Stimulated activated CD4-positive, alpha-beta T cell treated with anti-CD3 and anti-CD28 coated beads, Interleukin-1b, Interleukin-23, amount 100 ng/mL, for 24 hours (primary cell): ENCODE results near the gene RTN3.
"Not testable (repeated sequence)": the region's sequence is repeated elsewhere in the genome, so short reads cannot be mapped to it uniquely, and the experiment has no call there.

Experiments
- DNase-seq, 4 experiments: peaks; one replicate each; pipeline ENCODE4 v3.0.0-alpha.2; 2020; ENCODE audit warnings: low read depth in 4 of 4, low spot score in 1 of 4

RTN3 gene

DNA sequence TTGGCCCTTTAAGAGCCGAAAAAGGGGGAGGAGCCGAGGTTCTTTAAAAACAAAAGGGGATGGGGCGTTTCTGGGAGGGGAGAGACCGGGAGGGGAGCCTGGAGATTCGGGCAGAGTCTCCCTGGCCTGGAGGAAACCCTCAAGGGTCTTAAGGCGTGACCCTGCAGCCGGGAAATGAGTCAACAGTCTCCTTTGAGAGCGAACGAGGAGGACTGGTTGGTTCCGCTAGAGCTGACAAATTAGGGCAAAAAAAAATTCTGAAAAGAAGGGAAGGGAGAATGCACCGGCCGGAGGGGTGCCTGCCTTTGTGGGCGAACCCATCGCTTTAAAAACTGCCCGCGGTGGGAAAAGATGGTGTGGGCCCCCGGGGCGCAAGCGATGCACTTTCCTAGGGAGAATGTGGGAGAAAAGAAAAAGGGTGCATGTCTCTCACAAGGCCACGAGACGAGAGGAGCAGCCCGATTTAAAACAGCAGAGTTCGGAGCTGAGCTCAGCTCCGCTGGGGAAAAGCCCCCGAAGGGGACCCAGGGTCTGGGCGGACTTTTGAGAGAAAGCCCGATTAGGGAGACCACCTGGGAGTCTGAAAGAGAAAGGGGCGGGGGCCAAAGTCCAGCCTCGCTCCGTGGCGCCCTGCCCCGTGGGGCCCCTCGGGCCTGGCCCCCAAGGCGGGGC is 86.4 kb downstream of the RTN3 start:
- DNase-seq: no peak

DNA sequence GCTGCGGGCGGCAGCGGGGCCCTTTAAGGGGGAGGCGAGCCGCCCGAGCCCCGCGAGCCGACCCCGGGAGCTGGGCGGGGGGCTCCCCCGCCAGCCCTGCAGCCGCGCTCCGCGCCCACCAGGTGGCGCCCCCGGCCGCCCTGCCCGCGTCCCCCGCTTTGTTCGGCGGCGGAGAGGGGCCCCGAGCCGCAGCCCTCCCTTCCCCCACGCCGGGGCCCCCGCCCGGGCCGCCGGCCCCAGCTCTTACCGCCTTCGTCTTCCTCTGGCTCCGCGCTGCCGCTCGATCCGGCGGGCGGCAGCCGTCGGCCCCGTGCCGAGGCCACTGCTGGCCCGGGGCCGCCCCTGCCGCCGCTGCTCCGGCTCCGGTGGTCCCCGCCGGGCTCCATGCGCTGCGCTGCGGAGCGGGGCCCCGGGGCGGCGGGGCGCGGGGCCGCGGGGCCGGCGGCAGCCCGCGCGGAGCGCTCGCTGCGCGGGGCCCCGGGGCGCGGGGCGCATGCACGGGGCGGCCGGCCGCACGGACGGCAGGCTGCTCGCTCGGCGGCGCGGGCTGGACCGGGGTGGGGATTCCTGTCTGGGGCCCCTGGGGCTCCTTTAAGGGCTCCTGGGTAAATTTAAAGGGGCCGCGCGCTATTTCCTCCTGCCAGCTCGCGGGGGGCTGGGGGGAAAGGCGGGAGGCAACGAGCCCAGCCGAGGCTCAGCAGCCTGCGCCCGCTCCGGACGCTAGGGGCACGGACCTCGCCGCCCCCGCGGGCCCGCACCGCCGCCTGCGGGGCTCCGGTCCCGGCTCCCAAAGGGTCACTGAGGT is 87.1 kb downstream of the RTN3 start, which contains the start of gene ZFTA:
Gene ZFTA, minus strand, starts transcription at position 539 of the 805 bp plus-strand sequence. Its CDS starts 153 bp downstream, at position 386.
- peak in 2 of 4 experiments; percentile 34 to 43 for DNase-seq

DNA sequence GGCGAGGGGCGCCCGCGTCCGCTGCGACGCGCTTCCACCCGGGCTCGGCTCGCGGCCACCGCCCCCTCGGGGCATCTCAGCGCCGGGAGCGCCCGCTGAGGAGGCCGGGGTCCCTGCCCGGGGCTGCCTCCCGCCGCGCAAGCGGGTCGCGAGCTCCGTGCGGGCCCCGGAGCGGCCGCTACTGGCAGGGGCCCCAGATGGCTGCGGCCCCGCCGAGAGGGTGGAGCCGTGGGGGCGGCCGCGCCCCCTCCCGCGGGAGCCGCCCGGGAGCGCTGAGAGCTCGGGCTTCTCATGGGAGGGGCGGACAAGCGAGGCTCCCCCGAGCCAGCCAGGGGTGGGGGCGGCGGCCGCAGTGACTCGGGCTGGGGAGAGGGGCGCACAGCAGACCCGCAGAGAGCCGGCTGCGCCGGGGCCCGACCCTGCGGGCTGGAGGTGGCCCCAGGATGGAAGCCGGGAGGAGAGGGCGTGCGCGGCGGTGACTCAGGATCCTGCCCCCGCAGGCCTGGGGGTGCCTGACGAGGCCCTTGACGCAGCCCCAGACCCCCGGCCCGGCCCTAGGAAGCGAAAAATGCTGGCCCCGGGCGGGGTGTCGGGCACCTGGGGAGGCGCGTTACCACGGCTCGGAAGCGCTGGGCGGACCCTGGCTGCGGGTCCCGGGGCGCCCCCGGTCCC is 87.9 kb downstream of the RTN3 start:
- DNase-seq: peak in 1 of 4 experiments; percentile 14

DNA sequence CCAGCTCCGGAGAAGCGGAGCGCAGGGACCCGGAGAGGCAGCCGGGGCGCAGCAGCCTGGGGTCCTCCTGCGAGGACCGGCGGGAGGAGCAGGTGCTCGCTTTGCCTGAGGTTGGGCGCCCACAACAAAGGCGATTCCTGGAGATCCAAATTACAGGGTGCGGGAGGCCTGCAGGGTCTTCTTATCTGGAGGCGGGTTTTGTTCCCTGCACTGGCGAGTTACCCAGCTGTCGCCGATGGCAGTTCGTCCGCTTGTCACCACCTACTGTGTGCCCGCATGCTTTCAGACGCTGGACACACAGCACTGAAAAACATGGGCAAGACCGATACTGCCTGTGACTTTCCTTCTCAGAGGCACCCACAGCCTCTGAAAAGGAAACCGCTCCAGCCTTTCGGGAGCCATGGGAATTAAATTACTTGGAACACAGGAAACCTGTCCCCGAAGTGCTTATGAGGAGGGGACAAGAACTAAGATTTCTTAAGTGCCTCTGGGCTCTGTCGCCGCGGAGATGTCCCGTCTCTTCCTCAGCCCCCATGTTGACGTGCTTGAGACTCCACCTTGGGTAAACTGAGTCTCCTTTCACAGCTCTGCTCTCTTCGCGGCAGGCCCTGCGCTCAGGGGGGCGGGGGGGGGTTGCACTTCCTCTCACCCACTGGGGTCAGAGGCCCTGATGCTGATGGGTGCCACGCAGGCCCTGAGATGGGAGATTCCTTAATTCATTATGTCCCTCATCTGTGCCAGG is 88.6 kb downstream of the RTN3 start:
- no peak for DNase-seq

DNA sequence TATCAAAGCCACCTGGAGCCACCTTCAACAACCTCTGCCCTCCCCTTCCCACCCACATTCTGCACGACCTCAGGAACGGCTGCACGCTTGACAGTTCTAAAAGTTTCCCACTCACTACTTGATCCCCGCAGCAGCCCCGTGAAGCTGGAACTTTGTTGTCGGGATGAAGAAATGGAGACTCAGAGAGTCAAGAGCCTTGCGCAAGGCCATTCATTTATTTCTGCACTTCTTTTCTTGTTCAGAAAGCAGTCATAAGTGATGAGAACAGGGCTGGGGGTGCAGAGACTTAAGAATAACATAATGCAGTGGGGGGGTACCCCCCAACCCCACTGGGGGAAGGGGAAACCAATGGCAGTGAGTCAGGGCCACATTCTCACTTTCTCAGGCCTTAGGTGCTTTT is 89.5 kb downstream of the RTN3 start:
- no peak for DNase-seq

DNA sequence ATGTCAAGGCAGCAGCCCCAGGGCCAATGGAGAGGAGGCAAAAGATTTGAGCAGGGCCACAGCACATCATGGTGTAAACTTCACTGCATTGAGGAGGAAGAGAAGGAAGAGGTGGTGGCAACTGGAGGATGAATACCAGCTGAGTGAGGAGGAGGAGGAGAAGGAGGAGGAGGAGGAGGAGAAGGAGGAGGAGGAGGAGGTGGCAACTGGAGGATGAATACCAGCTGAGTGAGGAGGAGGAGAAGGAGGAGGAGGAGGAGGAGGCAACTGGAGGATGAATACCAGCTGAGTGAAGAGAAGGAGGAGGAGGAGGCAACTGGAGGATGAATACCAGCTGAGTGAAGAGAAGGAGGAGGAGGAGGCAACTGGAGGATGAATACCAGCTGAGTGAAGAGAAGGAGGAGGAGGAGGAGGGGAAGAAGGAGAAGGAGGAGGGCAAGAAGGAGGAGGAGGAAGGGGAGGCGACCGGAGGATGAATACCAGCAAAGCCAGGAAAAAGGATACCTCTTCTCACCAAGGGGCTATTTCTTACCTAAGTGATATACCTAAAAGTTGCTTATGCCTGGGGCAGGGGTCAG is 90.5 kb downstream of the RTN3 start:
- not testable (repeated sequence) for DNase-seq

DNA sequence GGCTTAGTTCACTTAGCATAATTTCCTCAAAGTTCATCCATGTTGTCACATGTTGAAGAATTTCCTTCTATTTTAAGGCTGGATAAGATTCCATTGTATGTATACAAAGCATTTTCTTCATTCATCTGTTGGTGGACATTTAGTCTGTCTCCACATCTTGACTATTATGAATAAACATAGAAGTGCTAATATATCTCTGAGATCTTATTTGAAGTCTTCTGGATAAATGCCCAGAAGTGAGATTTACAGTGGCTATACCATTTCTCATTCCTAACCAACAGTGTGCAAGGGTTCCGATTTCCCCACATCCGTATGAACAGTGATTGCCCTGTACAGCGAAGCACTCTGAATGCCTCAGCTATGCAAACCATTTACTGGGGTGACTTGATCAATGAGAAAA is 93.9 kb downstream of the RTN3 start:
- no peak for DNase-seq

DNA sequence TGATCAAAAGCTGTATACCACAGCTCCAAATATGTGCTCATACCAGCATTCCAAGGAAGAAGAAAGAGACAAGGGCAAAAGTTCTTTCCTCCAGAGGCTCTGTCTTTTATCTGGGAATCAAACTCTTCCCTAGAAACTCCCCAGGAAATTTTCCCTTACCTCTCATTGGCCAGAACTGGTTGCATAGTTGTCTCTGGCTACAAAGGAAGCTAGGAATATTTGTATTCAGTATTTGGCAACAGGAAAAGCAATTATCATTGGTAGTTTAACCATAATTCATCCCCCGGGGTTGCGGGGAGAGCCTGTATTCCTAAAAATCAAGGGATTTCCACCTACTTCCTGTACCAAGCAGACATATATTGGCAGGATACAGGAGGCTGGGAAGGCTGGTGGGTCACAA is 97.7 kb downstream of the RTN3 start:
- no peak for DNase-seq

DNA sequence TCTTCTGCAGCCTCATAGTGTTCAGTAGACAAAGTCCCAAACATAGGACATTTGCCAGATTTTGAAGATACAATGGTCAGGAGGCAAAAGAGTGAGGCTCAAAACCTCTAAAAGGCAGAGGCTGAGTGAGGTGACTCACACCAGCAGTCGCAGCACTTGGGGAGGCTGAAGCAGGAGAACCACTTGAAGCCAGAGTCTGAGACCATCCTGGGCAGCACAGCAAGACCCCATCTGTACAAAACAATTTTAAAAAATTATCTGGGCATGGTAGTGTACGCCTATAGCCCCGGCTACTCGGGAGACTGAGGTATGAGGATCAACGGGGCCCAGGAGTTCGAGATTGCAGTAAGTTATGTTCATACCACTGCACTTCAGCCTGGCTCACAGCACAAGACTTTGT is 101.4 kb downstream of the RTN3 start:
- DNase-seq: no peak

DNA sequence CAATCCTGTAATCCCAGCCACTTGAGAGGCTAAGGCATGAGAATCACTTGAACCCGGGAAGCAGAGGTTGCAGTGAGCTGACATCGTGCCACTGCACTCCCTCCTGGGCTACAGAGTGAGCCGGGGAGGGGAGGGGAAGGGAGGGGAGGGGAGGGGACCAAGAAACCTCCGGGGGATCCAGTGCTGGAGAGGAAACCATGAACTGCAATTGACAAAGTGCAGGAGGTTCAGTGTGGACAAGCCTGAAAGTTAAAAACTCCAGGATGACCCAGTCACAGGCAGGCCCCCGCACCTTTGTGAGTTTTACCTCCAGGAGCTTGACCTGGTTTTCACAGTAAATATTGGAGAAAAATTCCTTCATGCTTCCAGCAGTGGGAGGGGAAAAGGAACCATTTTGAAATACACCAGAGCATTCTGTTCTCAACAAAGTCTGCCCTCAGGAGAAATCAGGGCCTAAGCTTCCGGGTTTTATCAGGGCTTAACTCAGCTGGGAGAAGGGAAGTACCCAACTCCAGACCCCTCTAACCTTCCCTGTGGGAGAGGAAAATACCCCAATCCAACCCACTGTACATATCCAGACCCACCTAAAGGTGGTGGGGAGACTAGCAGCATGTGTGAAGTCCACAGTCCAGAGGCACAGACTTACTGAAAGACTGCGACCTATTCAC is 102.8 kb downstream of the RTN3 start:
- DNase-seq: no peak

DNA sequence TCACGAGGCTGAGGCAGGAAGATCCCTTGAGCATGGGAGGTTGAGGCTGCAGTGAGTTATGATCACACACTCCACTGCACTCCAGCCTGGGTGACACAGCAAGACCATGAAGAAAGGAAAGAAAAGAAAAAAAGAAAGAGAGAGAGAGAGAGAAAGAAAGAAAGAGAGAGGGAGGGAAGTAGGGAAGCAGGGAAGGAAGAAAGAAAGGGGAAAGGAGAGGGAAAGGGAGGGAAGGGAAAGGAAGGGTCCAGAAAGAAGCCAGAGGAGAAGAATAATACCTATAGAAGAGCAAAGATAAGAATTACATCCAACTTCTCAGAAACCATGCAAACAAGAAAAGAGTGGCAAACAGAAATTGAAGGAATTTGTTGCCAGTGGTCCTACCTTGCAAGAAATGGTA is 104.5 kb downstream of the RTN3 start:
- DNase-seq: no peak

DNA sequence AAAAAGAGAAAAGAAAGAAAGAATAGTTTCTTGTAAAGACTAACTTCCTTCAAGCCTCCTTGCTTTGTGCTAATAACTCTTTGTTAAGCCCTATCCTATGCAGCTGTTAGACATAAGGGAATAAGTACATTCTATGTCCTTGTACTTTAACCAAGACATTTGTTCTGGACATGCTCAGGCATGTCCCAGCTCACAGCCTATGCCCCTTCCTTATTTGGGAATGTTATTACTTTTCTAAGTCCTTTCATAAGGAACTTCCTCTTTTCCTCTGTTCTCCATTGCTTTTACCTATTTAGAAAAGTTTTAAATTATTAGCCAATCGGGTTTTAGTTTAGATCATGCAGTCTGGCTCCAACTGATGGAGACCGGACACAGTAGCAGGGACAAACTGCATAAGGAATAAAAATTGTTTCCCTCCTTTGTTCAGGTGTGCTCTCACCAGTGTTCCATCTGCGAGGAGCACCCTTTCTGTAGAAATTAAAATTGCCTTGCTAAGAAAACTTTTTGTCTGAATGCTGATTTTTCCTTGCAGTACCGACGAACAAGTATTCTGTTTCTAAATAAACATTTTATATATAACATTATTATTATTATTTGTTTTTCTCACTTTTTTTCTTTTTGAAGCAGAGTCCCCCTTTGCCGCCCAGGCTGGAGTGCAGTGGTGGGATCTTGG is 110.3 kb downstream of the RTN3 start:
- DNase-seq: no peak

DNA sequence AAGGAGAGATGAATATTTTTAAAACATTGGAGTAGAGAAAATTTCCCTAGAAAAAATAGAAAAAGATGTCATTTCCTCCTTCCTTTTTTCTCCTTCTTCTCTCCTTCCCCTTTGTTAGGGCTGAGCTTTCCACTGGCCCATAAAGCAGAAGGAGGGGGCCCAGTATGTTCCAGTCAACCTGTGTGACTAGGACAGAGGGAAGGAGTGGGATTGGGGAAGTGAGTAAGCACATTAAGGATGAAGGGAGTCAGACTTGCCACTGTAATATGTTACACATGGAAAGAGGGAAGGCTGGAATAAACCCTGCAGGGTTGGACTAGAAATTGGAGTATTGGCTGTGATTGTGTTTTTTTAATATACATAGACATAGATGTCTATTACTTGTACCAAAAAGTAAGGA is 111.9 kb downstream of the RTN3 start:
- DNase-seq: no peak

DNA sequence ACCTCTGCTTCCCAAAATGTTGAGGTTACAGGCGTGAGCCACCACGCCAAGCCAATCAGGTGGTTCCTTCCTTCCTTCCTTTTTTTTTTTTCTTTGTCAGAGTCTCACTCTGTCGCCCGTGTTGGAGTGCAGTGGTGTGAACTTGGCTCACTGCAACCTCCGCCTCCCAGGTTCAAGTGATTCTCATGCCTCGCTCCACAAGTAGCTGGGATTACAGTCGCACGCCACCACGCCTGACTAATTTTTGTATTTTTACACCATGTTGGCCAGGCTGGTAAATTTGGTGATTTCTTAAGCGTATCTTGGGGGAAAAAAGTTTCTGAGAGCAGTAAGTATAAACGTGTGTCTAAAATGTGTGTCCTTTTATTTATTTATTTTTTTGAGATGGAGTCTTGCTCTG is 113.8 kb downstream of the RTN3 start:
- DNase-seq: no peak

DNA sequence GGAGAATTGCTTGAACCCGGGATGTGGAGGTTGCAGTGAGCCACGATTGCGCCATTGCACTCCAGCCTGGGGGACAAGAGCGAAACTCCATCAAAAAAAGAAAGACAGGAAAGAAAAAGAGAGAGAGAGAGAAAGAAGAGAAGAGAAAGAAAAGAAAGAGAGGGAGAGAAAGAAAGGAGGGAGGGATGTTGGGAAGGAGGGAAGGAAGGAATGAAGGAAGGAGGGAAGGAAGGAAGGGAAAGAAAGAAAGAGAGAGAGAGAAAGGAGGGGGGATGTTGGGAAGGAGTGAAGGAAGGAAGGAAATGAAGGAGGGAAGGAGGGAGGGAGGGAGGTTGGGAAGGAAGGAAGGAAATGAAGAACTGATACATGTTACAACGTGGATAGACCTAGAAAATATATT is 119.6 kb downstream of the RTN3 start:
- DNase-seq: no peak

DNA sequence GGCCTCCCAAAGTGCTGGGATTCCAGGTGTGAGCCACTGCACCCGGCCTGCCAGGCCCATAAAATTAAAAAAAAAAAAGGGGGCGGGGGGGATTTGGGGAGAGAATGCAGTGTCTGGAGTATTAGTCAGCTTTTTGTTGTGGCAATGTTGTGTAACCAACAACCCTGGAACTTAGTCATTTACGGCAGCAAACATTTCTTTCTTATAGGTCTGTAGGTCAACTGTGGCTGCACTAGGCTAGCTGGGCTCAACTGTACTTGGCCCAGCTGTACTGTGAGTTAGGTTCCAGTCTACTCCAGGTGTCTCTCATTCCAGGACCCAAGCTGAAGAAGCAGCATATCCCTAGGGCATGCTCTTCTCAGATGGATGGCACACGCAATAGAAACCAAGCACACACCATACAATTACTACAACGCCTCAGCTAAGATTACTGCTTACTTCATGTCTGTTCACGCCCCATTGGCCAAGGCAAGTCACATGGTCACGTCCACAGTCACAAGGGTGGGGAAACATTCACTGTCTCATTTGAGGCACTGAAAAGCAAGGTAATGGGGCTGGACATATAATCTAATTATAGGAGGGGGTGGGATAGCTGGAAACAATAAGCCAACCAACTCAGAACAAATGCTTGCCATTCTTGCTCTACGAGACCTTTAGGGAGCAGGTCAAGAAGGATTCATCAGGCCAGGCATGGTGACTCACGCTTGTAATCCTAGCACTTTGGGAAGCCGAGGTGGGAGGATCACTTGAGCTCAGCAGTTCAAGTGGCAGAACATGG is 121.5 kb downstream of the RTN3 start:
- no peak for DNase-seq

DNA sequence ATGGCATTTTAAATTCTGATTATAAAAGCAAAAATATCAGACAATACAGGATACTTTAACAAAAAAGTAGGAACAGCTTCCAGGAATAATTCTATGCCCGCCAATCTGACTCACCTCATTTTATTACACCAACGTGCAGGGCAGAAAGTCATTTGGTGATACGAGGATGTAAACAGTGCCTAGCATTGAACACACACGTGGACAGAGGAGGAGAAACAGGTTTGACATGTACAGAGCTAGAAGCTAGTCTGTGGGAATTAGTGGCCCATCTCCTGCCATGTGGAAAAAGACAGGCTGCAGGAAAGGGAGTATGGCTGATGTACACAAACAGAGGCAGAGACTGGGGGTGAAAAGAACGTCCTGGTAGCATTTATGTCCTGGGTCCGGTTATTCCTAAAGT is 123.0 kb downstream of the RTN3 start:
- DNase-seq: no peak

DNA sequence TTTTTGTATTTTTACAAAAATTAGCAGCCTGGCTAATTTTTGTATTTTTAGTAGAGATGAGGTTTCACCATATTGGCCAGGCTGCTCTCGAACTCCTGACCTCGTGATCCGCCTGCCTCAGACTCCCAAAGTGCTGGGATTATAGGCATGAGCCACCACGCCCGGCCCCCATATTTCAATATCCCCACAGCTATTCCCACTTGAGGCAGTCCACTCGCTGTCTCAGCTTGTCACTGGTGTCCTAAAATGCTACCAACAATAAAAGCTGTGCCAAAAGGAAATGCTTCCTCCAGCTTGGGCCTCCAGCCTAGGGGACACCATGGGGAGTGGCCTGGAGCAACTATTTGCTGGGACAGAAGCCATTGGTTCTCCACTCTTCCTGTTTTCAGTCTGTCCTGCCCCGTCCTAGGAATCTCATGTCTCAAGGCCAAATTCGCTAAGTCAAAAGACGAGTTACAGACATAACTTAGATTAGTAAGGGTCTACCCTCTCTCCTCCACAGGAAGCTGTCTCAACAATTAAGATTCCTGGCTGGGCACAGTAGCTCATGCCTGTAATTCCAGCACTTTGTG is 124.6 kb downstream of the RTN3 start:
- no peak for DNase-seq
